Measurements from ENCODE around the gene DCD.
"Not testable (repeated sequence)": the region's sequence is repeated elsewhere in the genome, so short reads cannot be mapped to it uniquely, and the experiment has no call there.

Gene DCD

GRCh38 chr12:54648265-54648664 is at the start of gene DCD:
Gene DCD (minus strand): TSS chr12:54648365. CDS start chr12:54648303, 62 bp downstream.
- no peak for DNase-seq

- no peak for DNase-seq
These were observed 49.7 kb upstream of the DCD start for GRCh38 chr12:54697851-54698250.

GRCh38 chr12:54692353-54692752 is 44.2 kb upstream of the DCD start:
- DNase-seq, result no peak

- DNase-seq, result no peak
These were observed 41.8 kb upstream of the DCD start for GRCh38 chr12:54689984-54690383.

GRCh38 chr12:54689034-54689372 is 40.8 kb upstream of the DCD start:
- peak; percentile 38 for DNase-seq

GRCh38 chr12:54688309-54689033 is 40.3 kb upstream of the DCD start:
- DNase-seq, result no peak

GRCh38 chr12:54684636-54685630 is 36.8 kb upstream of the DCD start:
- DNase-seq, result no peak

GRCh38 chr12:54683398-54683797 is 35.2 kb upstream of the DCD start:
- DNase-seq, result peak; percentile 64

GRCh38 chr12:54682674-54683073 is 34.5 kb upstream of the DCD start:
- DNase-seq, result no peak

- DNase-seq, result no peak
These were observed 32.2 kb upstream of the DCD start for GRCh38 chr12:54680374-54680773.

GRCh38 chr12:54678131-54678530 is 30.0 kb upstream of the DCD start:
- no peak for DNase-seq

- DNase-seq, result no peak
These were observed 19.8 kb upstream of the DCD start for GRCh38 chr12:54667945-54668344.

GRCh38 chr12:54666008-54666407 is 17.8 kb upstream of the DCD start:
- no peak for DNase-seq

- DNase-seq, result not testable (repeated sequence)
These were observed 17.0 kb upstream of the DCD start for GRCh38 chr12:54665022-54665635.

GRCh38 chr12:54663603-54664002 is 15.4 kb upstream of the DCD start:
- DNase-seq, result no peak

GRCh38 chr12:54662026-54662425 is 13.9 kb upstream of the DCD start:
- DNase-seq, result no peak

GRCh38 chr12:54661048-54661447 is 12.9 kb upstream of the DCD start:
- DNase-seq, result no peak

- no peak for DNase-seq
These were observed 12.3 kb upstream of the DCD start for GRCh38 chr12:54660320-54660962.

- DNase-seq, result peak; percentile 61
These were observed 10.4 kb upstream of the DCD start for GRCh38 chr12:54658306-54659264.

- DNase-seq, result no peak
These were observed 9.0 kb upstream of the DCD start for GRCh38 chr12:54657105-54657607.

- no peak for DNase-seq
These were observed 6.8 kb upstream of the DCD start for GRCh38 chr12:54654926-54655325.

- DNase-seq, result no peak
These were observed 4.9 kb upstream of the DCD start for GRCh38 chr12:54653025-54653424.
